Epithelial cell of esophagus (primary cell): ENCODE data around the gene TCHH.
A peak's percentile ranks its signal among the peaks of the same experiment; 100 is the strongest.

Source experiments
- DNase-seq: peaks from one replicate; pipeline ENCODE4 v3.0.0; 2010; ENCODE audit warnings: low read depth
- H3K4me3 ChIP-seq: 2 replicates; pipeline ENCODE4 v1.5.1; 2011; ENCODE audit warnings: mild to moderate bottlenecking, low read length, control low read depth
- TF ChIP-seq, protein P1 (sequence below): IDR thresholded peaks from 2 replicates; pipeline ENCODE4 v1.5.1; 2011; ENCODE audit warnings: low read depth, mild to moderate bottlenecking, low read length, control low read depth, inconsistent platforms; ENCODE audit not compliant: insufficient read depth; ENCODE audit errors: missing control alignments

TCHH gene

DNA sequence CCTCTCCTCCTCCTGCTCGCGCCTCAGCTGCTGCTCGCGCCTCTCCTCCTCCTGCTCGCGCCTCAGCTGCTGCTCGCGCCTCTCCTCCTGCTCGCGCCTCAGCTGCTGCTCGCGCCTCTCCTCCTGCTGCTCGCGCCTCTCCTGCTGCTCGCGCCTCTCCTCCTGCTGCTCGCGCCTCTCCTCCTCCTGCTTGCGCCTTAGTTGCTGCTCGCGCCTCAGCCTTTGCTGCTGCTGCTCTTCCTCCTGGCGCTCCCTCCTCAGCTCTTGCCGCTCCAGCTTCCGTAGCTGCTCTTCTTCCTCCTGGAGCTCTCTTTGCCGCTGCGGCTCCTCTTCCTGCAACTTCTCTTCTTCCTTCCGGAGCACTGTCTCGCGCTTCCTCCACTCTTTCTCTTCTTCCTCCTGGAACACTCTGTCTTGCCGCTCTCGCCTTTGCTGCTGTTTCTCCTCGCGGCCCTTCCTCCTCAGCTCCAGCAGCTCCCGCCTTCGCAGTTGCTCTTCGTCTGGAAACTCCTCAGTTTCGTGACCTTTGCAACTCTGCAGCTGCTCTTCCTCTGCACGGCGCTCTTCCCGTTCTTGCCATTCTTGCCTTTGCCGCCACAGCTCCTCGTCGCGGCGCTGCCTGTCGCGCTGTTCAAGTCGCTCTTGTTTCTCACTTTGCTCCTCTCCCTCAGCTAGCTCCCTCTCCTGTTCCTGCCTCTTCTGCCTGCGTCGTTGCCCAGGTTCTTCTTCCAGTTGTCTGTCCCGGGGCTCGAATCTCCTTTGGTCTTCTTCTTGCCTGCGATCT, 3.0 kb downstream of the TCHH start:
- peak overlapping the region; percentile 36 for H3K4me3 ChIP-seq
- peak; percentile 44 for DNase-seq
- TF ChIP-seq, protein P1, sequence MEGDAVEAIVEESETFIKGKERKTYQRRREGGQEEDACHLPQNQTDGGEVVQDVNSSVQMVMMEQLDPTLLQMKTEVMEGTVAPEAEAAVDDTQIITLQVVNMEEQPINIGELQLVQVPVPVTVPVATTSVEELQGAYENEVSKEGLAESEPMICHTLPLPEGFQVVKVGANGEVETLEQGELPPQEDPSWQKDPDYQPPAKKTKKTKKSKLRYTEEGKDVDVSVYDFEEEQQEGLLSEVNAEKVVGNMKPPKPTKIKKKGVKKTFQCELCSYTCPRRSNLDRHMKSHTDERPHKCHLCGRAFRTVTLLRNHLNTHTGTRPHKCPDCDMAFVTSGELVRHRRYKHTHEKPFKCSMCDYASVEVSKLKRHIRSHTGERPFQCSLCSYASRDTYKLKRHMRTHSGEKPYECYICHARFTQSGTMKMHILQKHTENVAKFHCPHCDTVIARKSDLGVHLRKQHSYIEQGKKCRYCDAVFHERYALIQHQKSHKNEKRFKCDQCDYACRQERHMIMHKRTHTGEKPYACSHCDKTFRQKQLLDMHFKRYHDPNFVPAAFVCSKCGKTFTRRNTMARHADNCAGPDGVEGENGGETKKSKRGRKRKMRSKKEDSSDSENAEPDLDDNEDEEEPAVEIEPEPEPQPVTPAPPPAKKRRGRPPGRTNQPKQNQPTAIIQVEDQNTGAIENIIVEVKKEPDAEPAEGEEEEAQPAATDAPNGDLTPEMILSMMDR, result no peak

DNA sequence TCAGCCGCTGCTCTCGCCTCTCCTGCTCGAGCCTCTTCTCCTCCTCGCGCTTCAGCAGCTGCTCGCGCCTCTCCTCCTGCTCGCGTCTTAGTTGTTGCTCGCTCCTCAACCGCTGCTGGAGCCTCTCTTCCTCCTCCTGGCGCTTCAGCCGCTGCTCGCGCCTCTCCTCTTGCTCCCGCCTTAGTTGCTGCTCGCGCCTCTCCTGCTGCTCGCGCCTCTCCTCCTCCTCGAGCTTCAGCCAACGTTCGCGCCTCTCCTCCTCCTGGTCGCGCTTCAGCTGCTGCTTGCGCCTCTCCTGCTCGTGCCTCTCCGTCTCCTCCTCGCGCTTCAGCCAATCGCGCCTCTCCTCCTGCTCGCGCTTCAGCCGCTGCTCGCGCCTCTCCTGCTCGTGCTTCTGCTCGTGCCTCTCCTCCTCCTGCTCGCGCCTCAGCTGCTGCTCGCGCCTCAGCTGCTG, 3.7 kb downstream of the TCHH start:
- TF ChIP-seq, protein P1, result no peak

DNA sequence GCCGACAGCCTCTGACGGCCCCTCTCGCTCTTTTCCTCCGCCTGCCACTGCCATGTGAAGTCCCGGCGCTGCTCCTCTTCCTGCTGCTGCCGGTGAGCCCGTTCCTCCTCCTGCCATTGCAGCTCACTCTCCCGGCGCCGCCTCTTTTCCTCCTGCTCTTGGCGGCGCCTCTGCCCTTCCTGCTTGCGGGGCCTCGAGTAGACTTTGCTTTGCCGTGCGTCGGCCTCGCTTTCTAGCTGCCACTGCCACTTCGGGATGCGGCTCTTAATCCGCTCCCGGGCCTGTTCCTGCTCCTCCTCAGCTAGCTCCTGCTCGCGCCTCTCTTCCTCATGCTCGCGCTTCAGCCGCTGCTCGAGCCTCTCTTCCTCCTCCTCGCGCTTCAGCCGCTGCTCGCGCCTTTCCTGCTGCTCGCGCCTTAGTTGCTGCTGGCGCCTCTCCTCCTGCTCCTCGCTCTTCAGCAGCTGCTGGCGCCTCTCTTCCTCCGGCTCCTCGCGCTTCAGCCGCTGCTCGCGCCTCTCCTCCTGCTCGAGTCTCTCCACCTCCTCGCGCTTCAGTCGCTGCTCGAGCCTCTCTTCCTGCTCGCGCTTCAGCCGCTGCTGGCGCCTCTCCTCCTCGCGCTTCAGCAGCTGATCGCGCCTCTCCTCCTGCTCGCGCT, 4.3 kb downstream of the TCHH start:
- TF ChIP-seq, protein P1, result no peak
- DNase-seq, result peak; percentile 67
- peak overlapping the region; percentile 58 for H3K4me3 ChIP-seq

More for the DNA sequence above, 3.7 kb downstream of the TCHH start:
- DNase-seq, result peak; percentile 55
- peak overlapping the region; percentile 58 for H3K4me3 ChIP-seq

DNA sequence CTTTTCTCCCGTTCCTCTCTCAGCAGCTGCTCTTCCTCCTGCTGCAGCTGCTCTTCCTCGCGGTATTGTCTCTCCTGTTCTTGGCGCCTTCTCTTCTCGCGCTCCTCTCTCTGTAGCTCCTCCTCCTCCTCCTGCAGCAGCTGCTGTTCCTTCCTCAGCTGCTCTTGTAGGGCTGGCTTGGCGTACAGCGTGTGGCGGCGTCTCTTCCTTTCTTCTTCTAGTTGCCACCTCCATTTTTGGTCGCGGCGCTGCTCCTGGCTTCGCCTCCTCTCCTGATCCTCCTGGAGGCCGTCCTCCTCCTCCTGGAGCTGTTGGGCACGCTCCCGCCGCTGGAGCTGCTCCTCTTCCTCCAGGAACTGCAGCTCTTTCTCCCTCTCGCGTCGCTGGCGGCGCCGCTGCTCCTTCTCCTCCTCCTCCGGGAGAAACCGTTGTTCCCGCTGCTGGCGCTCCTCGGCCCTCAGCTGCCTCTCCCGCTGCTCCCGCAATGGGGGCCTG, 4.8 kb downstream of the TCHH start:
- peak; percentile 62 for DNase-seq
- H3K4me3 ChIP-seq, result peak overlapping the region; percentile 58

DNA sequence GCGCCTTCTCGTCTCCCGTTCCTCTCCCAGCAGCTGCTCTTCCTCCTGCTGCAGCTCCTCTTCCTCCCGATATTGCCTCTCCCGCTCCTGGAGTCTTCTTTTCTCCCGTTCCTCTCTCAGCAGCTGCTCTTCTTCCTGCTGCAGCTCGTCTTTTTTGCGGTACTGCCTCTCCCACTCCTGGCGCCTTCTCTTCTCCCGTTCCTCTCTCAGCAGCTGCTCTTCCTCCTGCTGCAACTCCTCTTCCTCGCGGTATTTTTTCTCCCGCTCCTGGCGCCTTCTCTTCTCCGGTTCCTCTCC, 5.3 kb downstream of the TCHH start:
- no peak for DNase-seq
- TF ChIP-seq, protein P1, result no peak
- peak overlapping the region; percentile 58 for H3K4me3 ChIP-seq

More for the DNA sequence above, 4.8 kb downstream of the TCHH start:
- TF ChIP-seq, protein P1, result no peak

DNA sequence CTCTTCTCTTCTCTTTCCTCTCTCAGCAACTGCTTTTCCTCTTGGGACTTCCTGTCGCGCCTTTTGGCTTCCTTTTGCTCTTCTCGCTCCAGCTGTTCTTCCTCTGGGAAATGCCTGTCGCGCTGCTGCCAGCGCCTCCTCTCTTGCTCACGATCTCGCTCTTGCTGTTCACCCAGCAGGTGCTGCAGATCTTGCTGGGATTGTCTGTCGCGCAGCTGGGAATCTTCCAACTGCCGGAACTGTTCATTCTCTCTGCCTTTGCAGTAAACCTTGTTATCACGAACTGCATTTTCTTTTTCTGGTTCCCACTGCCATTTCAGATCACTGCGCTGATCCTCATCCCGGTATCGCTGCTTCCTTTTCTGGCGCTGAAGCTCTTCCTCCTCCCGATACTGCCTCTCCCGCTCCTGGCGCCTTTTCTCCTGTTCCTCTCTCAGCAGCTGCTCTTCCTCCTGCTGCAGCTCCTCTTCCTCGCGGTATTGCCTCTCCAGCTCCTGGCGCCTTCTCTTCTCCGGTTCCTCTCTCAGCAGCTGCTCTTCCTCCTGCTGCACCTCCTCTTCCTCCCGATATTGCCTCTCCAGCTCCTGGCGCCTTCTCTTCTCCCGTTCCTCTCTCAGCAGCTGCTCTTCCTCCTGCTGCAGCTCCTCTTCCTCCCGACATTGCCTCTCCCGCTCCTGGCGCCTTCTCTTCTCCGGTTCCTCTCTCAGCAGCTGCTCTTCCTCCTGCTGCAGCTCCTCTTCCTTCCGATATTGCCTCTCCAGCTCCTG, 5.8 kb downstream of the TCHH start:
- DNase-seq, result peak; percentile 36
- H3K4me3 ChIP-seq, result peak overlapping the region; percentile 58
- TF ChIP-seq, protein P1, result no peak
